Measurements from ENCODE around the gene GAMT.

Gene GAMT

GRCh38 chr19:1406774-1407527 lies 5.6 kb upstream of the GAMT start:
- TF ChIP-seq, protein P1, sequence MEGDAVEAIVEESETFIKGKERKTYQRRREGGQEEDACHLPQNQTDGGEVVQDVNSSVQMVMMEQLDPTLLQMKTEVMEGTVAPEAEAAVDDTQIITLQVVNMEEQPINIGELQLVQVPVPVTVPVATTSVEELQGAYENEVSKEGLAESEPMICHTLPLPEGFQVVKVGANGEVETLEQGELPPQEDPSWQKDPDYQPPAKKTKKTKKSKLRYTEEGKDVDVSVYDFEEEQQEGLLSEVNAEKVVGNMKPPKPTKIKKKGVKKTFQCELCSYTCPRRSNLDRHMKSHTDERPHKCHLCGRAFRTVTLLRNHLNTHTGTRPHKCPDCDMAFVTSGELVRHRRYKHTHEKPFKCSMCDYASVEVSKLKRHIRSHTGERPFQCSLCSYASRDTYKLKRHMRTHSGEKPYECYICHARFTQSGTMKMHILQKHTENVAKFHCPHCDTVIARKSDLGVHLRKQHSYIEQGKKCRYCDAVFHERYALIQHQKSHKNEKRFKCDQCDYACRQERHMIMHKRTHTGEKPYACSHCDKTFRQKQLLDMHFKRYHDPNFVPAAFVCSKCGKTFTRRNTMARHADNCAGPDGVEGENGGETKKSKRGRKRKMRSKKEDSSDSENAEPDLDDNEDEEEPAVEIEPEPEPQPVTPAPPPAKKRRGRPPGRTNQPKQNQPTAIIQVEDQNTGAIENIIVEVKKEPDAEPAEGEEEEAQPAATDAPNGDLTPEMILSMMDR (IDR thresholded peaks at IDR 0.05), result peak; percentile 47

DNA sequence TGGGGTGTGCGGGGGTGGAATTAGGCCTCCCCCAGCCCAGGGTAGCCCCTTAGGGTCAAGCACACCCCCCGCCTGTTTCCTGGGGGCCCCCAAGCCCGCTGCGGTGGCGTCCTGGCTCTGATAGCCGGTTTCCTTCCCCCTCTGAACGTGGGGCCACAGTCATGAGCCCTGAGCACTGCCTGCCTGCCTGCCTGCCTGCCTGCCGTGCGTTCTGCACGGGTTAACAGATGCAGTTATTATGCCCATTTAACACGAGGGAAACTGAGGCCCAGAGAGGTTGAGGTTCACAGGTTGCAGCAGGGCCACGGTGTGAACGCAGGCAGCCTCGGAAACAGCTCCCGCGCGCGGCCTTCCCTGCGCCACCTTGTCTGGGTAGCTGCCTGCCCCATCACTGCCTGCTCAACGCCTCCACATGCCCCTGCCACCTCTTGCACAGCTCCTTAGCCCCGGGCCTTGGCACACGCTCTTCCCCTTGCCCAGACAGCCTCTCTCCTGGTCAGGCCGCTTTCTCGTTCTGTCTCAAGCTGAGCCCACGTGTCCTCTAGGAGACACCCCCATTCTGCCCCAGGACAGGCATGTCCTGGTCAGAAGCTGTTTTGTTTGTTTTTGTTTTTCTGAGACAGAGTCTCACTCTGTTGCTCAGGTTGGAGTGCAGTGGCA lies 1.2 kb upstream of the GAMT start:
- TF ChIP-seq, protein P1 (IDR thresholded peaks at IDR 0.05), result no peak

DNA sequence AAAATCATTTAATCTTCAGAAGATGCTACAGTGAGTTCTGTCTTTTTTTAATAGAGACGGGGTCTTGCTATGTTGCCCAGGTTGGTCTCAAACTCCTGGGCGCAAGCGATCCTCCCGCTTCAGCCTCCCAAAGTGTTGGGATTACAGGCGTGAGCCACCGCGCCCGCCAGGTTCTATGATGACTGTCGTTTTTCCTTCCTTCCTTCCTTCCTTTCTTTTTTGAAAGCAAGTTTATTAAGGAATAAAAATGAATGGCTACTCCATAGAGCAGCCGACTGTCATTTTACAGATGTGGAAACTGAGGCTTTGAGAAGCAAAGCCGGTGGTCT lies 511 bp upstream of the GAMT start:
- TF ChIP-seq, protein P1 (IDR thresholded peaks at IDR 0.05), result no peak; the same call in 1 of the 2 replicates

- TF ChIP-seq, protein P1 (IDR thresholded peaks at IDR 0.05), result no peak
Measured at GRCh38 chr19:1400281-1401137, 833 bp downstream of the GAMT start.

GRCh38 chr19:1399745-1400144 lies 1.6 kb downstream of the GAMT start:
- TF ChIP-seq, protein P1 (IDR thresholded peaks at IDR 0.05), result no peak

- TF ChIP-seq, protein P1 (IDR thresholded peaks at IDR 0.05), result no peak
Measured at GRCh38 chr19:1399079-1399478, 2.3 kb downstream of the GAMT start.

- TF ChIP-seq, protein P1 (IDR thresholded peaks at IDR 0.05), result no peak
Measured at GRCh38 chr19:1397838-1398237, 3.5 kb downstream of the GAMT start.
